DOHH2 (cell line): ENCODE data around the gene SLC16A1.

ENCODE experiments used
- CTCF ChIP-seq: fragments of 200-600 bp; sonication (generic); IDR thresholded peaks from one replicate; pipeline ENCODE4 v1.5.1; 2014; ENCODE audit warnings: antibody characterized with exemption, mild to moderate bottlenecking, low read depth, low read length; ENCODE audit not compliant: poor library complexity, severe bottlenecking
- EZH2phosphoT487 ChIP-seq: fragments of 200-600 bp; sonication (generic); IDR thresholded peaks from 2 replicates; pipeline ENCODE4 v1.6.1; 2017; ENCODE audit warnings: borderline replicate concordance, mild to moderate bottlenecking, antibody characterized with exemption, low read length, moderate library complexity, mixed read lengths

DNA sequence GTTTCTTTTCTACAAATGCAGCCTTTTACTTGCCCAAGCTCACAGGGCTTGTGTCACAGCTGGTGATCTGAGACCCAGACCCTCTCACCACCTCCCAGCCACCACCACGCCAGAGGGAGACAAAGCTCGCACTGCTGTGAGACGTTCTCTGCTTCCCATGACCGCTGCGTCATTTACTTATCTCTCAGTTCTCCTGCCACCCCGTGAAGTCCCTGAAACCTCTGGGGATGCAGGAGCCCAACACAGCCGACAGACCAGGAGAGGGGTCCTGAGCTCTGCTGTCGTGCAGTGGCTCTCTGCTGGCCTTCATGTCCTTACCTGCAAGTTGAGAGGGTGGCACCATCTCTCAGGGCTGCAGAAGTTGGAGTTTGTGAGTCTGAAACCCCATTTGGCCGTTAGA, 77.7 kb downstream of the SLC16A1 start:
- TF ChIP-seq CTCF, result no peak
- TF ChIP-seq EZH2phosphoT487, result no peak
